IMR-90 (cell line): ENCODE measurements around the gene RASL11A. TPM values are rescaled to one million over a fixed set of nuclear protein-coding genes. Genes with fewer than 3 reads are reported as not detected.

Experiments
- ATAC-seq: fragments of 200-7000 bp; cut with Tn5 transposase; 2 replicates; pipeline ENCODE4 v1.9.1; 2020; ENCODE audit warnings: low read depth, mild to moderate bottlenecking, moderate library complexity
- BruUV-seq: library from RNA; stranded (reverse); fragments of 400-500 nt; replicated peaks from 2 replicates; lab custom pipeline; 2021; lab: Mats Ljungman, UMichigan
- CTCF ChIA-PET: fragments of 300-600 bp; formaldehyde crosslinking; extraction: SDS; loops from one replicate; lab custom pipeline; 2021; ENCODE audit warnings: antibody characterized with exemption; lab: Yijun Ruan, JAX
- POLR2A ChIA-PET: fragments of 300-600 bp; sonication (Branson Sonifier 250); formaldehyde crosslinking; loops from one replicate; lab custom pipeline; 2022; ENCODE audit warnings: antibody characterized with exemption; ENCODE audit not compliant: unreplicated experiment; lab: Charles Lee
- DNase-seq: peaks from one replicate; pipeline ENCODE4 v3.0.0; 2013
- H2AFZ ChIP-seq: replicated peaks from 2 replicates; pipeline ENCODE3; 2013; ENCODE audit warnings: low read length, mild to moderate bottlenecking; ENCODE audit not compliant: poor library complexity
- H2AK5ac ChIP-seq: 2 replicates; pipeline ENCODE4 v1.6.1; 2013; ENCODE audit warnings: low read depth, low read length, inconsistent platforms
- H2AK9ac ChIP-seq: replicated peaks from 2 replicates; pipeline ENCODE3; 2013; ENCODE audit warnings: mild to moderate bottlenecking, low read depth, low read length, moderate library complexity; ENCODE audit not compliant: poor library complexity
- H2BK120ac ChIP-seq: 2 replicates; pipeline ENCODE4 v1.6.1; 2013; ENCODE audit warnings: low read depth, low read length, inconsistent platforms
- H2BK15ac ChIP-seq: 3 replicates; pipeline ENCODE4 v1.6.1; 2013; ENCODE audit warnings: low read depth, low read length, inconsistent platforms
- H2BK20ac ChIP-seq: 2 replicates; pipeline ENCODE4 v1.6.1; 2013; ENCODE audit warnings: low read depth, mild to moderate bottlenecking, inconsistent platforms, low read length, moderate library complexity
- H2BK5ac ChIP-seq: 2 replicates; pipeline ENCODE4 v1.6.1; 2013; ENCODE audit warnings: mild to moderate bottlenecking, low read depth, low read length, inconsistent platforms; ENCODE audit not compliant: poor library complexity, severe bottlenecking
- H3K14ac ChIP-seq: replicated peaks from 2 replicates; pipeline ENCODE4 v1.6.1; 2013; ENCODE audit warnings: low read depth, low read length, inconsistent platforms
- H3K18ac ChIP-seq: 2 replicates; pipeline ENCODE4 v1.6.1; 2013; ENCODE audit warnings: low read depth, low read length, control low read depth
- H3K23ac ChIP-seq: 2 replicates; pipeline ENCODE4 v1.6.1; 2013; ENCODE audit warnings: low read depth, low read length, inconsistent platforms
- H3K27ac ChIP-seq: 2 replicates; pipeline ENCODE4 v1.5.1; 2013; ENCODE audit warnings: mild to moderate bottlenecking, control low read depth, low read length; ENCODE audit not compliant: insufficient read depth
- H3K27me3 ChIP-seq: 2 replicates; pipeline ENCODE4 v1.6.1; 2013; ENCODE audit warnings: low read length; ENCODE audit not compliant: control insufficient read depth, insufficient read depth
- H3K36me3 ChIP-seq: 2 replicates; pipeline ENCODE4 v1.6.1; 2013; ENCODE audit warnings: low read length, mixed read lengths; ENCODE audit not compliant: control insufficient read depth, insufficient read depth
- H3K4ac ChIP-seq: 2 replicates; pipeline ENCODE4 v1.6.1; 2013; ENCODE audit warnings: low read depth, low read length, inconsistent platforms
- H3K4me1 ChIP-seq: 2 replicates; pipeline ENCODE4 v1.6.1; 2013; ENCODE audit warnings: low read length, mixed read lengths; ENCODE audit not compliant: control insufficient read depth, insufficient read depth
- H3K4me2 ChIP-seq: 2 replicates; pipeline ENCODE4 v1.6.1; 2013; ENCODE audit warnings: low read depth, mild to moderate bottlenecking, control low read depth, low read length, moderate library complexity
- H3K4me3 ChIP-seq: 2 replicates; pipeline ENCODE4 v1.5.1; 2013; ENCODE audit warnings: low read depth, mild to moderate bottlenecking, control low read depth, low read length, moderate library complexity; ENCODE audit not compliant: insufficient read depth
- H3K56ac ChIP-seq: 2 replicates; pipeline ENCODE4 v1.6.1; 2013; ENCODE audit warnings: low read length, inconsistent platforms; ENCODE audit not compliant: insufficient read depth; ENCODE audit errors: extremely low read depth
- H3K79me1 ChIP-seq, 2 experiments: 2 replicates each; pipeline ENCODE4 v1.6.1; 2013; ENCODE audit warnings: low read length in 2 of 2, inconsistent platforms in 1 of 2, low read depth in 1 of 2
- H3K9ac ChIP-seq: 2 replicates; pipeline ENCODE4 v1.6.1; 2013; ENCODE audit warnings: low read depth, low read length, control low read depth
- H3K9me1 ChIP-seq: 2 replicates; pipeline ENCODE4 v1.6.1; 2013; ENCODE audit warnings: low read length, inconsistent platforms; ENCODE audit not compliant: insufficient read depth
- H3K9me3 ChIP-seq: 2 replicates; pipeline ENCODE4 v1.6.1; 2013; ENCODE audit warnings: low read length; ENCODE audit not compliant: control insufficient read depth, insufficient read depth
- H4K20me1 ChIP-seq: 2 replicates; pipeline ENCODE4 v1.6.1; 2013; ENCODE audit warnings: low read length, inconsistent platforms; ENCODE audit not compliant: insufficient read depth
- H4K5ac ChIP-seq: 2 replicates; pipeline ENCODE4 v1.6.1; 2013; ENCODE audit warnings: mild to moderate bottlenecking, low read depth, low read length, control low read depth
- H4K8ac ChIP-seq, 2 experiments: 2 replicates each; pipeline ENCODE4 v1.6.1; 2013; ENCODE audit warnings: low read depth in 2 of 2, low read length in 2 of 2, control low read depth in 1 of 2, inconsistent platforms in 1 of 2
- H4K91ac ChIP-seq: 2 replicates; pipeline ENCODE4 v1.6.1; 2013; ENCODE audit warnings: low read depth, low read length, inconsistent platforms; ENCODE audit not compliant: insufficient read depth
- BHLHE40 ChIP-seq: fragments of 150-350 bp; IDR thresholded peaks from 2 replicates; pipeline ENCODE4 v1.6.1; 2016; ENCODE audit warnings: mild to moderate bottlenecking, low read depth, low read length
- CHD1 ChIP-seq: IDR thresholded peaks from 2 replicates; pipeline ENCODE4 v1.6.1; 2012; ENCODE audit warnings: low read depth, low read length, improper control_type of control experiment
- CTCF ChIP-seq: conservative IDR thresholded peaks from 2 replicates; pipeline ENCODE4 v1.5.1; 2012; ENCODE audit warnings: mild to moderate bottlenecking, low read depth, low read length, improper control_type of control experiment
- FOS ChIP-seq: fragments of 150-350 bp; IDR thresholded peaks from 2 replicates; pipeline ENCODE4 v1.6.1; 2016; ENCODE audit warnings: low read depth, low read length
- MAFK ChIP-seq: IDR thresholded peaks from 2 replicates; pipeline ENCODE4 v1.6.1; 2012; ENCODE audit warnings: low read depth, low read length, improper control_type of control experiment
- NFE2L2 ChIP-seq: fragments of 150-350 bp; IDR thresholded peaks from 2 replicates; pipeline ENCODE4 v1.6.1; 2016; ENCODE audit warnings: low read depth, mild to moderate bottlenecking, low read length
- RAD21 ChIP-seq: IDR thresholded peaks from 2 replicates; pipeline ENCODE4 v1.6.1; 2012; ENCODE audit warnings: low read length, improper control_type of control experiment
- RCOR1 ChIP-seq: IDR thresholded peaks from 2 replicates; pipeline ENCODE4 v1.6.1; 2012; ENCODE audit warnings: mild to moderate bottlenecking, low read length, improper control_type of control experiment; ENCODE audit not compliant: insufficient replicate concordance
- SMC3 ChIP-seq: fragments of 150-350 bp; IDR thresholded peaks from 2 replicates; pipeline ENCODE4 v1.6.1; 2016; ENCODE audit warnings: low read depth, mild to moderate bottlenecking, antibody characterized with exemption, low read length, moderate library complexity
- USF2 ChIP-seq: fragments of 150-350 bp; IDR thresholded peaks from 2 replicates; pipeline ENCODE4 v1.6.1; 2017; ENCODE audit warnings: mild to moderate bottlenecking, antibody characterized with exemption, low read length, low read depth
- WGBS, 2 experiments: methylation state at CpG; one replicate each; pipeline versions ENCODE4 v1.1.5 to v1.1.7; 2013; ENCODE audit warnings: missing lambda C conversion rate in 2 of 2; ENCODE audit not compliant: insufficient read length in 1 of 2; ENCODE audit errors: extremely low coverage in 2 of 2; 5-methylcytosine and 5-hydroxymethylcytosine counted together
- dilution Hi-C: fragments of 300-500 bp; cut with HindIII; formaldehyde crosslinking; loops from one replicate; pipeline ENCODE4 v1.14.3; 2018; ENCODE audit warnings: low sequenced_read_pairs; ENCODE audit not compliant: unreplicated experiment
- in situ Hi-C: fragments of 300-500 bp; cut with MboI; formaldehyde crosslinking; loops from 3 replicates; pipeline ENCODE4 v1.14.3; 2019; ENCODE audit warnings: low sequenced_read_pairs, inconsistent platforms, mixed read lengths
- intact Hi-C: fragments of 100-400 bp; cut with micrococcal nuclease; formaldehyde crosslinking; loops from 2 replicates; pipeline ENCODE4 v1.10.0; 2022
- polyA plus RNA-seq, 3 experiments: library from polyadenylated mRNA; depleted of rRNA; stranded (reverse); fragments of >200 nt; gene quantifications; 2 replicates each; pipeline ENCODE4 v1.2.3, GENCODE V29; 2012; ENCODE audit warnings: low replicate concordance in 1 of 3
- total RNA-seq: library from RNA; depleted of rRNA; stranded (reverse); fragments of >200 nt; gene quantifications from 2 replicates; pipeline ENCODE4 v1.2.3, GENCODE V29; 2012

RASL11A gene
- total and polyA plus RNA-seq, 2 of the 4 experiments (the other 2 are of a cell fraction): 10.4 to 18.5 TPM

GRCh38 chr13:27264648-27265047 lies 6.0 kb upstream of the RASL11A start (continued):
- no peak for TF ChIP-seq CTCF
- no peak for TF ChIP-seq NFE2L2

- peaks cover 7% of the 10 kb centered on the region; the same call in 1 of the 2 replicates for H3K36me3 ChIP-seq
- POLR2A ChIA-PET: interaction anchor here (0.5 kb wide), 1 partner anchor 112 kb away, joined by 7 read pairs; no protein-coding TSS in a partner anchor
- H3K9me3 ChIP-seq: no peaks in the 10 kb centered on the region
- ATAC-seq: no peak
- BruUV-seq: no TSS peak
- intact Hi-C loops: no loop called here
- no peak overlapping the region for H2BK20ac ChIP-seq
- H3K23ac ChIP-seq: no peak overlapping the region
- H3K9ac ChIP-seq: no peak overlapping the region
- H3K9me1 ChIP-seq: no peaks in the 10 kb centered on the region; the same call in 1 of the 2 replicates
- dilution Hi-C loops: no loop called here
- H3K79me1 ChIP-seq: peaks cover 11% of the 10 kb centered on the region in 2 experiments; a peak in 2 of 4 replicates
- no peak overlapping the region for H3K14ac ChIP-seq
- in situ Hi-C loops: no loop called here
- H2AFZ ChIP-seq: no peak overlapping the region
- no peaks in the 10 kb centered on the region for H3K27me3 ChIP-seq
- H2BK120ac ChIP-seq: no peak overlapping the region
- H3K56ac ChIP-seq: no peak overlapping the region
- no peak overlapping the region for H4K5ac ChIP-seq
- peaks cover 3% of the 10 kb centered on the region for H4K20me1 ChIP-seq
- no peak overlapping the region for H2AK9ac ChIP-seq
- H3K27ac ChIP-seq: no peak overlapping the region
- no peak overlapping the region for H3K4ac ChIP-seq
- peaks cover 7% of the 10 kb centered on the region; the same call in 1 of the 2 replicates for H3K4me1 ChIP-seq
- H3K4me3 ChIP-seq: no peak overlapping the region
- WGBS, 2 experiments: no CpG with 5 or more reads among the region's 2 CpGs
- no peak overlapping the region for H3K18ac ChIP-seq
- CTCF ChIA-PET: no interaction called here
- H3K4me2 ChIP-seq: no peak overlapping the region
- H2BK15ac ChIP-seq: no peak overlapping the region
- H2BK5ac ChIP-seq: no peak overlapping the region
- H4K91ac ChIP-seq: no peak overlapping the region
- DNase-seq: peak; percentile 33
- H2AK5ac ChIP-seq: no peak overlapping the region
- no peak overlapping the region for H4K8ac ChIP-seq
- TF ChIP-seq SMC3 (no peak), CTCF (no peak), NFE2L2 (no peak), USF2 (no peak), RCOR1 (no peak), FOS (no peak), CHD1 (no peak), MAFK (no peak), BHLHE40 (0 out of 2 replicates have a peak, but pooled peaks have one; percentile 21), RAD21 (no peak)
These were observed 3.7 kb upstream of the RASL11A start for GRCh38 chr13:27266917-27267316.
